WERI-Rb-1 (cell line): ENCODE measurements around the gene AMBRA1.
A peak's percentile ranks its signal among the peaks of the same experiment; 100 is the strongest.

ENCODE experiments used
- DNase-seq: peaks from one replicate; pipeline ENCODE4 v3.0.0-alpha.2; 2020
- H3K27ac ChIP-seq: fragments of 250-450 bp; sonication (Bioruptor Pico); 2 replicates; pipeline ENCODE4 v1.5.1; 2020; ENCODE audit warnings: mild to moderate bottlenecking, moderate library complexity
- H3K27me3 ChIP-seq: fragments of 250-450 bp; sonication (Bioruptor Pico); 2 replicates; pipeline ENCODE4 v1.5.1; 2021; ENCODE audit warnings: mild to moderate bottlenecking, low read depth, moderate library complexity; ENCODE audit not compliant: insufficient read depth, severe bottlenecking
- H3K36me3 ChIP-seq: fragments of 250-450 bp; sonication (Bioruptor Pico); 2 replicates; pipeline ENCODE4 v1.5.1; 2020; ENCODE audit warnings: mild to moderate bottlenecking, moderate library complexity
- H3K4me3 ChIP-seq: 2 replicates; pipeline ENCODE4 v1.5.1; 2011; ENCODE audit warnings: low read depth, mild to moderate bottlenecking, control low read depth, low read length
- H3K9me3 ChIP-seq: fragments of 250-450 bp; sonication (Bioruptor Pico); 2 replicates; pipeline ENCODE4 v1.5.1; 2021; ENCODE audit warnings: mild to moderate bottlenecking, moderate library complexity; ENCODE audit not compliant: severe bottlenecking
- TF ChIP-seq, protein P1 (sequence below): IDR thresholded peaks from 2 replicates; pipeline ENCODE4 v1.5.1; 2011; ENCODE audit warnings: low read depth, mild to moderate bottlenecking, control low read depth, inconsistent platforms, low read length

The AMBRA1 gene

DNA sequence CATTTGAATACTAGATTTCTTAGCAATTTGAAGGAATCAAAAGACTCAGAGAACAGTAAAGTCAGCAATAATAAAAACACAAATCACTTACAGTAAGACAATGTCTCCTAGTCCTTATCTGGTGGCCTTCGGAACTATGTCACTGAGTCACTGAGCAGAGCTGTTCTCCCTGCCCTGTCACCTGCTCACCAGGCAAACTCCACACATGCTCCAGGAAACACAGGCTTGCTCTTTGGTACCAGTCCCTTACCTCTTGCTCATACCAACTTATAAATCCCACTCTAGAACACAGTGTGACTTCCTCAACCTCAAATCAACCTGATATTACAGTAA, 121.2 kb downstream of the AMBRA1 start:
- TF ChIP-seq, protein P1, sequence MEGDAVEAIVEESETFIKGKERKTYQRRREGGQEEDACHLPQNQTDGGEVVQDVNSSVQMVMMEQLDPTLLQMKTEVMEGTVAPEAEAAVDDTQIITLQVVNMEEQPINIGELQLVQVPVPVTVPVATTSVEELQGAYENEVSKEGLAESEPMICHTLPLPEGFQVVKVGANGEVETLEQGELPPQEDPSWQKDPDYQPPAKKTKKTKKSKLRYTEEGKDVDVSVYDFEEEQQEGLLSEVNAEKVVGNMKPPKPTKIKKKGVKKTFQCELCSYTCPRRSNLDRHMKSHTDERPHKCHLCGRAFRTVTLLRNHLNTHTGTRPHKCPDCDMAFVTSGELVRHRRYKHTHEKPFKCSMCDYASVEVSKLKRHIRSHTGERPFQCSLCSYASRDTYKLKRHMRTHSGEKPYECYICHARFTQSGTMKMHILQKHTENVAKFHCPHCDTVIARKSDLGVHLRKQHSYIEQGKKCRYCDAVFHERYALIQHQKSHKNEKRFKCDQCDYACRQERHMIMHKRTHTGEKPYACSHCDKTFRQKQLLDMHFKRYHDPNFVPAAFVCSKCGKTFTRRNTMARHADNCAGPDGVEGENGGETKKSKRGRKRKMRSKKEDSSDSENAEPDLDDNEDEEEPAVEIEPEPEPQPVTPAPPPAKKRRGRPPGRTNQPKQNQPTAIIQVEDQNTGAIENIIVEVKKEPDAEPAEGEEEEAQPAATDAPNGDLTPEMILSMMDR, result no peak
- no peaks in the 10 kb centered on the region; the same call in 1 of the 2 replicates for H3K36me3 ChIP-seq
- no peak overlapping the region for H3K27ac ChIP-seq

DNA sequence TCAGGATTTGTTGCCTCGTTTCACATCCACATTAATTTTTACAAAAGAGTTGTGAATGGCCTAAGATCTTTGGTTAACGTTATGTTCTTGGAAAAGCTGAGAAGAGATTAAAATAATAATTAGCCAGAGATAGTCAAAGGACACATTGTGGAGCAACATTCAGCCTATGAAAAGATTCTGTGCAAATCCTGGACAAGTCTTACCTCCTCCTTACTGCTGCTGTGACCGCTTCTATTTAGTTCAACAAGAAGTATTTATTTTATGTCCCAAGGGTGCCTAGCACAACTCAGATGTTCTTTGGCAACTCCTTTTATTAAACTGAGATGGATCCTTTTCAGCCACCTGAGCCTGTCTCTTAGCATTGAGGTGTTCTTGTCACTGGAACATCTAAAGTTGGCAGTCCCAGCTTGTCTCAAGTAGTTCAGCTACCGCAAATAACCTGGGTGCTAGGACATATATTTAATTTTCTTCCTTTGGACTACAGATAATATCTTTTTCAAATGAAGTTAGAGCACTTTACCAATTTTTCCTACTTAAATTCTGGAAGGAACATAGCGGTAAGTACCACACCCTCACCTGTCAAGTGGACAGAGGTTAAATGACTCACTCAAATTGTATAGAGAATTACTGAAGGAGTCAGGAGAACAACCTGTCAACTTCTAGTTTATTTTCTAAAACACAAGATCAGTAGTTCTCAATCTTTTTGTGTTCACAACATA, 121.7 kb downstream of the AMBRA1 start:
- Histone ChIP-seq H3K9me3 (no peaks in the 10 kb centered on the region), H3K36me3 (no peaks in the 10 kb centered on the region; the same call in 1 of the 2 replicates), H3K27ac (no peak overlapping the region), H3K4me3 (no peak overlapping the region), H3K27me3 (no peaks in the 10 kb centered on the region)
- no peak for DNase-seq
- TF ChIP-seq, protein P1, result no peak

More for the DNA sequence above, 121.2 kb downstream of the AMBRA1 start:
- Histone ChIP-seq H3K4me3 (no peak overlapping the region), H3K27me3 (no peaks in the 10 kb centered on the region), H3K9me3 (no peaks in the 10 kb centered on the region)
- DNase-seq, result no peak

DNA sequence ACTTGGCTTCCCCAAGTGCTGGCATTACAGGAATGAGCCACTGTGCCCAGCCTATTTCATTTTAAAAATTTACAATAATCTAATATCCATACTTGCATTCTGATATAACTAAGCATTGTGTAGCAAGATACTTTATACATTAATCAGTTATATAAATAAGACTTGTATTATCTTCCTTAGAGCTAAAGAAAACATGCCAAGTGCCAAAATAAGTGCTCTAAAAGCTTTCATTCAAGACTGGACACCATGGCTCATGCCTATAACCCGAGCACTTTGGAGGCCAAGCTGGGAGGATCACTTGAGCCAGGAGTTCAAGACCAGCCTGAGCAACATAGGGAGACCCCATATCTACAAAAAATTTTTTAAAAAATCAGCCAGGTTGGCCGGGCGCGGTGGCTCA, 123.9 kb downstream of the AMBRA1 start:
- DNase-seq, result no peak
- Histone ChIP-seq H3K27ac (no peak overlapping the region), H3K36me3 (no peaks in the 10 kb centered on the region), H3K9me3 (no peaks in the 10 kb centered on the region), H3K27me3 (no peaks in the 10 kb centered on the region), H3K4me3 (no peak overlapping the region)
- TF ChIP-seq, protein P1, result no peak

DNA sequence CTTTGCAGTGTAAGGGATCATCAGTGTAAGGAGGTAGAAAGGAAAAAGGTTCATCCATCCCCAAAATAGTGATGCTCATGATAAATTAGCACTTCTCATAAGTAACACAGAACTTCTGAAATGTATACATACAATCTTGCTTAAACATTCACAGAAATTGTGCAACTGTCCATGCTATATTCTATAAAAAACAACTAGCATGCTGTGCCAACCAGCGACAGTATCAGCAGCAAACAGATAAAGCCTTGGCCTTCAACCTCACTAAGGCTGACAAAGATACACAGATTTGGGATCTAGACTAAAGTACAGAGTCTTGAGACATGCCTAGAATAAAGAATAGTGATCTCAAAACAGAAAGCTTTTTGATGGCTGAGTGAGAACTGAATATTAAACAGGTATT, 128.1 kb downstream of the AMBRA1 start:
- H3K27ac ChIP-seq, result no peak overlapping the region
- H3K9me3 ChIP-seq, result no peaks in the 10 kb centered on the region
- no peak overlapping the region for H3K4me3 ChIP-seq
- DNase-seq, result no peak
- TF ChIP-seq, protein P1, result no peak
- no peaks in the 10 kb centered on the region for H3K36me3 ChIP-seq
- H3K27me3 ChIP-seq, result no peaks in the 10 kb centered on the region

DNA sequence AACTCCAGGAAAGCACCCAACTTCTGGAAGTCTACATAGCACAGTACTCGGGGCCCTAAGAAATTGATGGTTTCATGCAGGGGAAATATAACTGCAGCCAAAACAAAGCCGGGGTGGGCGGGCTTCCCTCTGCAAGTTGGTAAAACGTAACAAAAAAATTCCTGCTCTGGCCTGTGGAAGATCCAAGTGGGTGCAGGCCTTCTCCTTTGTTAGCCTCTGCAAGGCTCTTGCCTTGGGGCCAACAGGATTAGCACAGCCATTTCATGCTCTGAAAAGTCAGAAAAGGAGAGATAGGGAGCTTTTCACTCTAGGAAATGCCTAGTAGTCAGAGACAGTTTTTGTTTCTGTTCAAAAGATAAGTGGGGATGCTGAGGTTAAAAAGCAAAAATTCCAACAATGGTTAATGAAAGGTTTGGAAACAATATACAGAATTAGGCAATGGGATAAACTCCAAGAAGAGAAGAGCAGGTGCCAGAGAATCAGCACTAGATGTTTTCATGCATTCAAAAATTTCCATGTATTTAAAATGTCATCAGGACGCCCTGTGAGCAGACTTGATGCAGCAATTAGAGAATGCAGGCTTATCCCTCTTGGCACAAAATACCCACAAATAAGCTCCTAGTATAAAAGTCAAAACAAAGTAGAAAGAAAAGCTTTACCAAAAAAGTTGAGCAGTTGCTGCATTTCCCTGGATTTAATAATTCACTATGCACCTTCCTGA, 130.0 kb downstream of the AMBRA1 start:
- H3K9me3 ChIP-seq, result no peaks in the 10 kb centered on the region
- no peaks in the 10 kb centered on the region for H3K27me3 ChIP-seq
- peak overlapping the region; percentile 53 for H3K27ac ChIP-seq
- no peaks in the 10 kb centered on the region for H3K36me3 ChIP-seq
- H3K4me3 ChIP-seq, result no peak overlapping the region
- TF ChIP-seq, protein P1, result no peak
- no peak for DNase-seq
